Activated effector memory CD4-positive, alpha-beta T cell treated with anti-CD3 and anti-CD28 coated beads, Interleukin-2, amount 50 U/mL, for 16 hours (primary cell): ENCODE data around the gene IGSF9.
A peak's percentile ranks its signal among the peaks of the same experiment; 100 is the strongest.
"Not testable (repeated sequence)": the region's sequence is repeated elsewhere in the genome, so short reads cannot be mapped to it uniquely, and the experiment has no call there.

Experiments used
- DNase-seq: peaks from one replicate; pipeline ENCODE4 v3.0.0-alpha.2; 2020

IGSF9 gene

DNA sequence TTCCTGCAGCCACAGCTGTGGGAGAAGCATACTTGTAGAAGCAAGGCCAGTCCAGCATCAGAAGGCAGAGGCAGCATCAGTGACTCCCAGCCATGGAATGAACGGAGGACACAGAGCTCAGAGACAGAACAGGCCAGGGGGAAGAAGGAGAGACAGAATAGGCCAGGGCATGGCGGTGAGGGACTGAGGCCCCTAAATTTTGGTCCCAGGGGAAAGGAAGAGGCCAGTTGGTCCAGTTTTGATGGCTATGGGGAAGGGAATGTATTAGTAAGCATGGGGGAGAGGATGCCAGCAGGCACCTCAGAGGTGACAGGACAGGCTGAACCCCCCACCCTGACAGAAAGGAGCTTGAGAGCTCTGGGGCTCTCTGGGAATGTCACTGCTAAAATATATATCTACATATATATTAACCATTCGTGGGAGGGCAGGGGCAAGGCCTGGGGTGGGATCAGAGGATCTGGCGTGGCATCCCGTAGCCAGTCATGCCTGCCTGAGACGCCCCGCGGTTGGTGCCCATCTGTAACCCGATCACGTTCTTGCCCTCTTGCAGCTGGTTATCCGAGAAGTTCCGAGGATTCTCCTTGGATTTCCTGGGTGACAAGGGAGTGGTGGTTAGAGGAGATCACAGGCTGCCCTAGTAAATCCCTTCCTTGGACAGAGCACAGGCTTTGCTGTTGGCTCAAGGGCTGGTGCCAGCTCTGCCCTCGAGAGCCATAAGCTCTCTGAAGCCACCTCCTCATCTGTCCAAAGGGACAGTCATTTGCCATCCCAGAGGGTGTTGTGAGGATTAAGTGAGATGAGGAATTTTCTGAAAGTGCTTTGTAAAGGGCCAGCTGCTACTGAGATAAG is 26.8 kb downstream of the IGSF9 start:
- no peak for DNase-seq

DNA sequence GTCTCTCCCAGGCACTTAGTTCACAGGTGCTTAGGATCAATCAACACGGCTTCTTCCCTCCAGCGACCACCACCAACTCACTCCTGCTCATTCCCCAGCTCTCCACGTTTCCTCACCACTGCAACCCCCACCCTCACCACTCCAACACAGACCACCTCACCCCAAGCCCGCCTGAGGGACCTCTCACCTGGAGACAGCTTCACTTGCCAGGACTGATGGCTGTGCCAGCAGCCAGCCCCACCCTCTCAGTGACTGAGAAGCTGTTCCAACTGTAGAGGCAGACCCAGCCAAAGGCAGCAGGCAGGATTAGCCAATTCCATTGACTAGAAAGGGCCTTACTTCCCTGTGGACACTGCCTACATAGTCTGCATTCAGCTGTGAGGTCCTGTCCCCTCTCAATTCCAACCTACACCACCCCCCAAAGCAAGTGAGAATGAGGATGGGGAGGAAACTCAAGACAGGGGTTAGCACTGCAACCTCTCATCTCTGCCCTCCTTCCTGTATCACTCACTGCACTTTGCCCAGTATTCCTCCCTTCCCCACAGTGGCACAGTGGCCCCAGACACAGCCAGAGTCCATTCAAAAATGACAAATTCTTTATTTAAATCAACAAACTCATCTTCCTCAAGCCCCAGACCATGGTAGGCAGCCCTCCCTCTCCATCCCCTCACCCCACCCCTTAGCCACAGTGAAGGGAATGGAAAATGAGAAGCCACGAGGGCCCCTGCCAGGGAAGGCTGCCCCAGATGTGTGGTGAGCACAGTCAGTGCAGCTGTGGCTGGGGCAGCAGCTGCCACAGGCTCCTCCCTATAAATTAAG is 27.7 kb downstream of the IGSF9 start:
- no peak for DNase-seq

DNA sequence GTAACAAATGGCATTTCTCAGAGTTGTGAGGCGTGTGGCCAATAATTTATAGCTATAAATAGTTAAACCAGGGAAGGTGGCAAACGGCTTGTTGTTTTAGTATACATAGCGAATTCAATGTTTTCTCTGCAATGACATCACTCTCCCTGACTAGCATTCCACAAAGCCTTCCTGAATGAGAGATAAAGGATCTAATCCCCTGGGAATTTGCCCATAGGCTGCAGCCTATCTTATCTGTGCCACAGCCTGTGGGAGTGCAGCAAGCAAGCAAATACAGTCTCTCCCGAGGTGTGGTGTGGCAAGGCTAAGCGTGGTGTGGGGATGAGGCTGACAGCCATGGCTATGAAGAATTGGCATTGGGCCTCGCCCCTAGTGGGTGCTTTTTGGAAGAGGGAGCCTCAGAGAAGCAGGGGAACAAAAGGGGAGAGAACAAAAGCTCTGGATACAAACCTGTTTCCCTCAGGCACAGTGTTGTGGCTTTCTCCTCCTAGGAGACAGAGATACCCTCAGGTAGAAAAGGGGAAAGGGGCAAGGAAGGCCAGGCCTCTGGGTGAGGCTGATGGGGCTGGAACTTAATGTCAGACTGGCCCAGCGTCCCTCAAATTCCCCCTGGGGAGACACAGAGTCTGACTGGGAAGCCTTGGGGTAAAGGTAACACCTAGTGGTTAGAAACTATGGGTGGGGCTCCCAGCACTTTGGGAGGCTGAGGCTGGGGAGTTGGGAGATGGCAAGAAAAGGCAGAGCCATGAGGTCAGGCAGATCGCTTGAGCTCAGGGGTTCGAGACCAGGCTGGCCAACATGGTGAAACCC is 29.0 kb downstream of the IGSF9 start:
- no peak for DNase-seq

DNA sequence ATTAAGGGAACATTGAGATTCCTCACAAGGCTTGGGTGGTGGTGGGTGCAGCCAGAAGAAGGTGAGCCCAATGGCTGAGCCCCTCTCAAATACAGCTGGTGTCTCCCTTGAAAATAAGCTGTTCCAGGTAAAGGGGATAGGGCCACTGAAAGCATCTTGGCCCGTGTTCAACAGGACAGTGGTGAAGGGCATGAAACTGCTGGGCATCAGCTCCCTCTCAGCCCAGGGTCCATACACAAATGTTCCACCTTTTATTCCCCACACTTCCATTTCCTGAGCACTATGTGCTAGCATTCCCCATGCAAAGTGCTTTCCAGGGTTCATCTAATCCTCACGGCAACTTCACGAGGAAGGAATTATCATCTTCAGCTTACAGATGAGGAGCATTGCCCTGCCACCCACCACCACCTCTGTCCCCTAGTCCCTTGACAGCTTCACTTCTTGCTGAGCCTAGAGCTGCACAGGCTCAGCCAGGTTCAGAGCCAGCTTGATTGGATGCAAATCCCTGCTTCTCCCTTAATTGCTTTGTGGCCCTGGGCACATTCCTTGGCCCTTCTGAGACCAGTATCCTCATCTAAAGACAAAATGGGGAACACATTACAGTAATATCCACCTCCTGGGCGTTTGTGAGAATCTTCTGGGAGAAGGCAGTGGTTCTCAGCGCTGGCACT is 29.7 kb downstream of the IGSF9 start:
- no peak for DNase-seq

DNA sequence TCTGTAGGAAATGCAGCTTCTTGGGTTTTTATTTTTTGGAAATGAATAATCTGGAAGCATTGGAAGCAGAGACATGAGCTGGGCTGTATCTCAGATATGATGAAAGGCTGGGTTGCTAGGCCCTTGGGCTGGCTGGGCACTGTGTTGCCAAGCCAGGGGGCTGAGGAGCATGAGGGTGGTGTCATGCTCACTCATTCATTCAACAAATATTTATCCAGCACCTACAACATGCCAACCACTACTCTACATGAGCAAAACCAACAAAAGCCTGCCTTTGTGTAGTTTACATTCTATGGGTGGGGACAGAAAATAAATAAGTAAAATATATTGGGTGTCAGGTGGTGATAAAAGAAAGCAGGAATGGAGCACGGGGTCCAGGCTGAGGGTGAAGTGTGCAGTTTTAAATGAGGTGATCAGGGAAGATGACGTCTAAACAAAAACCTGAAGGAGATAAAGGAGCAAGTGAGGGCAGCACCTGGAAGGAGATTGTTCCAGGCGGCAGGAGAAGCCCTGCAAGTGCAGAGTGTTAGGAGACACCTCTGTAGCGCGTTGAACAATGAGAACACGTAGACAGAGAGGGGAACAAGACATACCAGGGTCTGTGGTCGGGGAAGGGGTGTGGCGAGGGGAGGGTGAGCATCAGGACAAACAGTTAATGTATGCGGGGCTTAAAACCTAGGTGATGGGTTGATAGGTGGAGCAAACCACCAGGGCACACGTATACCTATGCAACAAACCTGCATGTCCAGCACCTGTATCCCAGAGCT is 31.0 kb downstream of the IGSF9 start:
- DNase-seq: no peak

DNA sequence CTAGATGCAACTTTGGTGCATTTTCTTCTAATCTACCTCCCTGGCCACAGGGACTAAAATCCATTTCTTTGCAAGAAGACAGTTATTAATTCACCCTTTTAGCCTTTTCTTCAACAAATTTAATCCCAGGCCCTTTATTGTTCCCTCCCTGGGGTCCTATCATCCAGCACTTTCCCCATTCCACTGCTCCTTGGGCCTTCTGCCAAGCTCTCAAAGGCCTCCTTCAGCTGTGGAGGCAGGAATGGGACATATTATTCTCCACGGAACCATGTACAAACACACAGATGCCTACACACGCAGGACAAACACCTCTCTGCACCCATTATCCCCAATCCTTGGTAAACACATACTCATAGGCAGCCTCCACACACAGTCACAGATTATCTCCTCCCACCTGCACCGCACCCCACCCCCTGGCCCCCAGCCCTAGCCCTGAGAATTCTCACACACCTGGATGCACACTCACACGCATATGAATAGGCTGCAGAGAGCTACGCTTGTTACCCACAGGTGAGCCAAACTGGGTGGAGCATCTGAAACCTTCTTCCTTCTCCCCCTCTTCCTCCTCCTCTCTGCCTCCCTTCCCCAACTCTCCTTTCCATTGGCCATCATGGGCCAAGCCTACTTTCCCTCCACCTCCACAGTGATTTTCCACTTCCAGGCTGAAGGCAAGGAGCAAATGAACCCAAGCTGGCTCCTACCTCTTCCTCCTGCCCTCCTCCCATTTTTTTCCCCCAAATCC is 31.8 kb downstream of the IGSF9 start:
- no peak for DNase-seq

DNA sequence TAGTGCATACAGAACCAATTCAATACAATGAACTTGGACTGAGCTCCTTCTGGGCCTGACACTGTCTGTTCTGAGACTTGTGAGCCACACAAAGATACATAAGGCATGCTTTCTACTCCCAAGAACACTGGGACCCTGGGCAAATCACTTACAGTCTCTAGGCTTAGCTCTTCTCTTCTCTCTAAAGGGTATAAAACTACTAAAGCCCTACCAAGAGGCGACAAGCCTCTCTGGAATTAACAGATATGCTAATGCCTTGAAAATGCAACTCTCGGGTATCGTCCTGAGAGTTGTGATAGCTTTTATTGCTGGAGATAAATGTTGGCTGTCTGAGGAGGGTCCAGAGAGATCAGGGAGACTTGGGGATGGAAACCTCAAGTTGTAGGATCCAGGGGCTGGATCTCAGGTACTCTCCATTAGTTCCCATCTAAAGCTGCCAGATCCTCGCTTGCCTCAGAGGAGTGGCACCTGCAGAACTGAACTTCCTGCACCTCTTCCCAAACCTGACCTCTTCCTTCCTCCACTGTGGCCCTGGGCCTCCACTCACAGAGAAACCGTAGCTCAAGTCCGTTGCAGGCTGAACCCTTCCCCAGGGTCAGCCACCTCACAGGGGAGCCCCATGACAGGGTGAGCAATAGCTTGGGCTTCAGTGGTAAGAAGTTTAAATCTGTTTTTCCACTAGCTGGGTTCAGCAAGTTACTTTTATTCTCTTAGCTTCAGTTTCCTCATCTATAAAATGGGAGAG is 33.9 kb downstream of the IGSF9 start:
- no peak for DNase-seq

DNA sequence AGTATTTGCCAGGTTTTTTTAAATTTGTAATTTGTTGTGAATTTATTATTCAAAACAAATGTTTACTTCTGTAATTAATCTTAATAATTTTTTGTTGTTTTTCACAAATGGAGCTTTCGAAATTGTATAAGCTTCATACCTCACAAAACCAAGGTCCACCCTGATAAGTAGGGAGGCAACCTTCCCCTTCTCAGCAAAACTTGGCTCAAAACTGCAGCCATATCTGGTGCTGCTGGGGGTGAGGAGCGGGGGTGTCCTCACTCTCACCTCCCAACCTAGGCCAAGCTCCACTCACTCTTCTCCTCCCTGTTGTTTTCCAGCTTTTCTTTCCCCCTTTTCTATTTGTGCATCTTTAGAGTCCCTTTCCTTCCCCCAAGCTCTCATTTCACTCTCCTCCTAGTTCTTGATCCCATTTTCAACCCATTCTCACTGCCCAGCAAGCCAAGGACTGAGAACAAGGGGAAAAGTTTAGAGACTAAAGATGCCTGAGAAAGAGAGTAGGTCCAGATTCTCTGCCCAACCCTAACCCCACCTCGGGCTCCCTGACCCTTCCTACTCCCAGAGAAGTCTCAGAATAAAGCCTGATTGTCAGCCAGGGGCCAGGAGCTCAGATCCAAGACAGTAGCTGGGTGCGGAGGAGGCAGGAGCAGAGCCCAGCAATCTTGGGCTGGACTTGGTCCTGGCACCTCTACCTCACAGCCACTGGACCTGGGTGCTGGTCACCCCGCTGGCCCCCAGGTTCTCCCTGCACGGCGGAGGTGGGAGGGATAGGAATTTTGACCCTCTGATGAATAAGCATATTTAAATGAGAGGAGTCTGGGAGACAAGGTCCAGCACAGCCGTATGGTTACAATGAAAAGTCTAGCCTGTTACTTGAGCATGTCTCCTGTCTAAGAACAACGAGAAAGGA is 37.1 kb downstream of the IGSF9 start:
- peak; percentile 43 for DNase-seq

DNA sequence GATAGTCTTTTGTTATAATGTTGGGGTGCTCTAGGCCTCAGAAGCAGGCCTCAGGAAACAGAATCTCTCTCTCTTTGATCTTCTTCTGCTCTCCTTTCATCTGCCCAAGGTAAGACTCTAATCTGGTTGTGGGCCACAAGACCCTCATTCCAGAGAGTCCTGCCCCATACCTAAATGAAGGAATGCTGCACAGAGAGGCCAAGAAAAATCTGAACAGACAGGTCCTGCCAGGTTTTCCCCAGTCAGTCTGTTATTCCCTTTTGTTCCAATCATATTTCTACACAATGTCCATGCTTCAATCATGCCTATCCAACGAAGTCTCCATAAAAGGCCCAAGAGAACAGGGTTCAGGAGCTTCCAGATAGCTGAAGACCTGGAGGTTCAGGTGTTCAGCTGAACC is 38.5 kb downstream of the IGSF9 start:
- no peak for DNase-seq

DNA sequence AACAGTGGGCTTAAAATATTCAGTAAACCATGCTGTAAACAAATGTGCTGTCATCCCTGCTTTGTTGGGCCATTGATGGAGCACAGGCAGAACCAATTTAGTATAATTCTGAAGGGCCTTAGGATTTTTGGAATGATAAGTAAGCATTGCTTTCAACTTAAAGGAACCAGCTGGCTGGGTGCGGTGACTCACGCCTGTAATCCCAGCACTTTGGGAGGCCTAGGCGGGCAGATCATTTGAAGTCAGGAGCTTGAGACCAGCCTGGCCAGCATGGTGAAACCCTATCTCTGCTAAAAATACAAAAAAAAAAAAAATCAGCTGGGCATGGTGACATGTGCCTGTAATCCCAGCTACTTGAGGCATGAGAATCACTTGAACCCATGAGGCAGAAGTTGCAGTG is 41.4 kb downstream of the IGSF9 start:
- not testable (repeated sequence) for DNase-seq

DNA sequence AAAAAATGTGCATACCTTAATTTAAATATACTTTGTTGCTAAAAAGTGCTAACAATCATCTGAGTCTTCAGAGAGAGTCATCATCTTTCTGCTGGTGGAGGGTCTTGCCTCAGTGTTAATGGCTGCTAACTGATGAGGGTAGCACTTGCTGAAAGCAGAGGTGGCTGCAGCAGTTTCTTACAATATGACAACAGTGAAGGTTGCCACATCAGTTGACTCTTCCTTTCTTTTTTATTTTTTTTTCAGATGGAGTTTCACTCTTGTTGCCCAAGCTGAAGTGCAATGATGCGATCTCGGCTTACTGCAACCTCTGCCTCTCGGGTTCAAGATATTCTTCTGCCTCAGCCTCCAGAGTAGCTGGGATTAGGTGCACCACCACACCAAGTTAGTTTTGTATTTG is 42.9 kb downstream of the IGSF9 start:
- no peak for DNase-seq

DNA sequence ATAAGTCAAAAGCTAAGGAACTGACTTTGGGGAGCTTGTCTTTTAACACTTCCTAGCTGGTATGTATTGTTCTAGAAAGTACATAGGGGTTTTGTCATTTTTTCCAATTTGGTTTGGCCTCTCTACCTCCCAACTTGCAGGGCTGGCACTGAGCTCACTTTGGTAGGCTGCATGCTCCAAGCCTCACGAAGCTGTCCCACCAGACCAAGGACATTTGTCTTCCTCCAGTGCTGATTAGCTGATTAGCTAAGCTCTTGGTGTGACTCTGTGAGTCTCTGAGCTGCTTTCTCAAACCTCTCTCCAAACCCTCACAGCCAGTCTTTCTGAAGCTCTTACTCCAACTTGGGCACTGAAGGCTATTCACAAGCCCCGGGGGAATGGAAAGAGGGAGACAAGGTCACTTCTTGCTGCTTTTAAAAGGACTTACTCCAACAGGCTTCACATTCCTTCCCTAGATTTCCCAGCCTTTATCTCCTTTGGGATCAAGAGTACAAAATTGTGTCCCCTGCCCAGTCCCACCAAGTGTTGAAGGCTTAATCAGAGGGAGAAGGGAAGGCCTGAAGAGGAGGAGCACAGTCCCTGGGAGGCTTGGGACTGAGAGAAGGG is 44.6 kb downstream of the IGSF9 start:
- no peak for DNase-seq

DNA sequence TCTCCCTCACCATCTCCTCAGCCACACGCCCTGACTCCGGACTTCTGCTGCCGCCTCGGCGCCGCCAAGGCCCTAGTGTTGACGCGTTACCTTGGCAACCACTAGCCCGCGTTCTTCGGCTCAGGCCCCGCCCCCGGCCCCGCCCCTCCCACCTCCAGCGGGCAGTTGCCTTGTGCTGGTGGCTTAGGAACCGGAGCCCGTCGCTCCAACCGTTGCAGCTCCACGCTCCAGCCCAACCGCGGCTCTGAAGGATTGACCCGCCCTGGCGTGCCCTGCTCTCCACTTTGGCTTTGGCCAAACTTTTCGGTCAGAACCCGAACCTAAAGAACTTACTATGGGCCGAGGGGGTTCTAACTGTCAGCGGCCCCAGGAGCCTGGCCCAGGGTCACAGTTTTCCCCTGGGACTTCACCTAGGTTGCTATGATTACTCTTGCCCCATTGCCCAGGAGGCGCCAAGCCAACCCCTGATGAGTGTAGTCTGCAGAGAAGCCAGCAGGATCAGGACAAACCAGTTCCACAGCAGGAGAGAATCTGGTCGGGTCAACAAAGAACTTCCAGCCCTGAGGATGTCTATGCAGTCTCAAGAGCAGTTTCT is 45.2 kb downstream of the IGSF9 start, which contains the start of gene CFAP45:
TSS of gene CFAP45 (minus strand) at position 80 of the 595 bp plus-strand sequence. CDS start at position 13, 67 bp downstream.
- no peak for DNase-seq

DNA sequence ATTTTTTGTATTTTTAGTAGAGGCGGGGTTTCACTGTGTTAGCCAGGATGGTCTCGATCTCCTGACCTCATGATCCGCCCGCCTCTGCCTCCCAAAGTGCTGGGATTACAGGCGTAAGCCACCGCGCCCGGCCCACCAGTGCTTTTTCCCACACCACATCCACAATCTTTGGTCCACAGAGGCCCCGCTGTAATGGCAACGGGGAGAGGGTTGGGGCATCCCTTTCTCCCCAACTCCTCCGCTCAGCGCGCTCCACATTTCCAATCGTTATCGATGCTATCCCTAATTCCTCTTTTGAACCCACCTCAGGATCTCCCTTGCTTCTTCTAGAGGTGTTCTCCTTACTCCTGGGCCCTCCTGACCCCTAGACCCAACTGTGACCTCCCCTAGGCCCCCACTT is 45.8 kb downstream of the IGSF9 start:
- not testable (repeated sequence) for DNase-seq

DNA sequence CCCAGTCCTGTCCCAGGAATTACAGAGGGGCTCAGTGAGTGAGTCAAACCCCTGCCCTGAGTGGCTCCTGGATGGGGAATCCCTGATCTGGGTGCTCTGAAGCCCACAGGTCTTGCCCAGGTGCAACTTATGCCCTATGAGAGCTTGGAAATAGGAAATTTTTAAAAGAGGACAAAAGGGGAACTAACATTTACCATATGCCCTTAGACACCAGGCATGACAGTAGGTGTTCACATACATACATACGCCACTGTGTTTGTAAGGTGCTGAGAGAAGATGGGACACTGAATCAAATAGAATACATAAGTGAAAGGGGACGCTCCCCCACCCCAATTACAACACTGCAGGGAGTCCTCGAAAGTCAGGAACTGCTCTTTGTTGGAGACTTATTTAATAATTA is 46.9 kb downstream of the IGSF9 start:
- DNase-seq: no peak

DNA sequence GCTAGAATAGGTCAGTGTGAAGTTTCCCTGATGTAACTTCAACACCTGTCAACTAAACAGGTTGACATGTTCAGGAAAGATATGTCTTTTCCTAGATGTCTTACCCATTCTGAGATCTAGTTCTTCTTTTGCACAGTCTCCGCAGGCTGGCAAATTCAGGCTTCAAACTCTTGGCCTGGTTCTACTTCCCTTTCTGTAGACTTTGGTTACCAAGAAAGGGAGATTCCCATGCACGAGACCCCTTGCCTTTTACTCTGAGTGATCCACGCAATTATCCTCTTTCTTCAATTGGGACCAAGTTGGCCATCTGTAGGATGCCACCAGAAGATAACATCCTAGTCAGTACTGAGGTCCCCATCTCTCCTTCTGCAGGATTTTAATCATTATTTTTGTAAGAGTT is 47.5 kb downstream of the IGSF9 start:
- DNase-seq: no peak

DNA sequence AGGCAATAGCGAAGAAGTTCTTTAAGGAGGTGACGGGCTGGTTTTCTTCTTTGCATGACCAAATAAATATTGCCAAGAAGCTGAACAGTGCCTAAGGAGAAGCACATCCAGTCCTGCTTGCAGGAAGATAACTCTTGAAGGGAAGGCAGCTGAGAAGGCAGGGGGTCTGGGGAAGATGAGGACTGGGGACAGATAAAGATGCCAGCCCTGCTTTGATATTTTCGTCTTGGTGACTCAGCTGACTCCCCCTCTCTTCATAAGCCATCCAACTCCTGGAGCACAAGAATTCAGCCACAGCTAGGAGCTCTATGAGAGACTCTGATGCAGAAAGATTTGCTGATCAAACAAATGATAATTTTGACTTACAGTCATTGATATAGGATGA is 48.9 kb downstream of the IGSF9 start:
- DNase-seq: no peak

DNA sequence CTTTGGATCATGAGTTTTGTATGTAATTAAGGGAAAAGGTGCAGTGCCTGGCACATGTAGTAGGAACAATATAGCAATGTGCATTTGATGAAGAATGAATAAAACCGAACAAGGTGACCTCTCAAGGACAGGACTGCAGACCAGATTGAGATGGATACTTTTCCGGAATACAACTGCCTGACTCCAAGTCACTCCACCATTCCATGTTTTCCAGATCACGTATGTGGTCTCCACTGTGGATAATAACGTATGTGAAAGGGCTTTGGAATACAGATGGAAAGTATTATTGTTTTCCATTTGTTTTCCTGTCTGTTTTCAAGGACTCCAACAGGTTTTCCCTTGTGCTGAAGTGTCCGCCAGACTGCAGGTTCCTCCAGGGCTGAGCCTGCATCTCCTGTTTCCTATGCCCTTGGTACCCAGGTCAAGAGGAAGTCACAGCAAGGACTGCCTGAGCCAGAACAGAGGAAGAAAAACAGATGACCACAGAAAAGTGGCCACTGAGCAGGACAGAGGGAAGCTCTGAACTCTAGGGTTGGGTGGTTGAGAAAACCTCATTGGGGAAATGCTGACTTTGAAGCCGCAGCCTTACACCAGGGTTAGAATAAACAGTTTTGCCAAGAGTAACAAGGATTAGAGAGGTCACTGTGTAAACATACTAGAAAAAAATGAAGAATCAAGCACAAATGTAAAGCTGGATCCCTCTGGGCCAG is 49.4 kb downstream of the IGSF9 start:
- DNase-seq: no peak
